HepG2 (cell line): Measurements from ENCODE around the gene SMCO4. TPM values are rescaled to one million over a fixed set of nuclear protein-coding genes. Genes with fewer than 3 reads are reported as not detected.
"Not testable (repeated sequence)": the region's sequence is repeated elsewhere in the genome, so short reads cannot be mapped to it uniquely, and the experiment has no call there.

Source experiments
- ATAC-seq: fragments of 200-7000 bp; cut with Tn5 transposase; 3 replicates; pipeline ENCODE4 v1.9.1; 2020; ENCODE audit warnings: mild to moderate bottlenecking, moderate library complexity
- BruUV-seq: library from RNA; stranded (reverse); fragments of 400-500 nt; replicated peaks from 2 replicates; lab custom pipeline; 2021; lab: Mats Ljungman, UMichigan
- CTCF ChIA-PET: fragments of 300-600 bp; formaldehyde crosslinking; extraction: SDS; loops from one replicate; lab custom pipeline; 2021; ENCODE audit warnings: low total read pairs, inconsistent platforms, low intra/inter-chr PET ratio; lab: Yijun Ruan, JAX
- POLR2A ChIA-PET: fragments of 350-600 bp; sonication (Branson Sonifier 250); formaldehyde crosslinking; loops from one replicate; lab custom pipeline; 2020; ENCODE audit warnings: antibody characterized with exemption, inconsistent platforms; lab: Yijun Ruan, JAX
- DNase-seq: peaks from one replicate; pipeline ENCODE4 v3.0.0-alpha.2; 2015; ENCODE audit warnings: low spot score
- FAIRE-seq: peaks from 3 replicates; lab custom pipeline; 2011; peaks lifted over from hg19 to GRCh38; lab: Jason Lieb, UNC
- H2AFZ ChIP-seq: one replicate; pipeline ENCODE4 v1.6.1; 2011; ENCODE audit warnings: low read length, inconsistent platforms
- H3K27ac ChIP-seq: fragments of 300-600 bp; 3 replicates; pipeline ENCODE4 v1.8.0; 2011; ENCODE audit warnings: mixed run types, mild to moderate bottlenecking, mixed read lengths, low read length, inconsistent platforms; ENCODE audit not compliant: insufficient read depth; ENCODE audit errors: extremely low read length
- H3K27me3 ChIP-seq, 2 experiments: fragments of 200-600 bp in 1 of 2; 2 replicates in 1 of 2; 3 replicates in 1 of 2; pipeline versions ENCODE4 v1.6.0 to v1.8.0; 2011; ENCODE audit warnings: low read length in 2 of 2, mild to moderate bottlenecking in 2 of 2, moderate library complexity in 2 of 2, inconsistent platforms in 1 of 2; ENCODE audit not compliant: insufficient read depth in 2 of 2, control insufficient read depth in 1 of 2
- H3K36me3 ChIP-seq, 2 experiments: fragments of 200-600 bp in 1 of 2; replicated peaks in 1 of 2; 2 replicates in 1 of 2; 3 replicates in 1 of 2; pipeline versions ENCODE4 v1.5.1 to v1.8.0; 2011; ENCODE audit warnings: low read length in 2 of 2, inconsistent platforms in 1 of 2; ENCODE audit not compliant: insufficient read depth in 2 of 2, control insufficient read depth in 1 of 2
- H3K4me1 ChIP-seq: 2 replicates; pipeline ENCODE4 v1.5.1; 2012; ENCODE audit warnings: low read length, inconsistent platforms; ENCODE audit not compliant: insufficient read depth
- H3K4me2 ChIP-seq: 2 replicates; pipeline ENCODE4 v1.6.0; 2011; ENCODE audit warnings: low read depth, low read length, inconsistent platforms
- H3K4me3 ChIP-seq, 3 experiments: fragments of 200-600 bp in 1 of 3; sonication (generic), shearing (Covaris generic) in 1 of 3; replicated peaks in 1 of 3; 2 replicates each; pipeline ENCODE4 v1.5.1; 2011 to 2016; ENCODE audit warnings: low read length in 3 of 3, inconsistent platforms in 2 of 3, low read depth in 2 of 3, mild to moderate bottlenecking in 2 of 3, control low read depth in 1 of 3, mixed read lengths in 1 of 3; ENCODE audit not compliant: insufficient read depth in 1 of 3
- H3K79me2 ChIP-seq: one replicate; pipeline ENCODE4 v1.6.1; 2011; ENCODE audit warnings: low read length, inconsistent platforms; ENCODE audit not compliant: insufficient read depth
- H3K9ac ChIP-seq: 2 replicates; pipeline ENCODE4 v1.6.0; 2011; ENCODE audit warnings: mild to moderate bottlenecking, low read depth, low read length, inconsistent platforms; ENCODE audit not compliant: insufficient read depth
- H3K9me3 ChIP-seq: 2 replicates; pipeline ENCODE4 v1.5.1; 2012; ENCODE audit warnings: mild to moderate bottlenecking, low read length
- H4K20me1 ChIP-seq: 2 replicates; pipeline ENCODE4 v1.6.0; 2011; ENCODE audit warnings: inconsistent platforms, mild to moderate bottlenecking, low read length, moderate library complexity; ENCODE audit not compliant: insufficient read depth
- FOXA1 ChIP-seq, 2 experiments: fragments of 450-650 bp in 1 of 2; sonication (generic) in 1 of 2; formaldehyde crosslinking in 1 of 2; IDR thresholded peaks; 2 replicates each; pipeline versions ENCODE4 v1.4.0 to v1.6.1; 2016 to 2020; ENCODE audit warnings: missing genetic modification reagents in 1 of 2
- FOXP4 ChIP-seq: sonication (generic); formaldehyde crosslinking; IDR thresholded peaks from 2 replicates; pipeline ENCODE4 v1.4.0; 2020; ENCODE audit warnings: missing genetic modification reagents
- HCFC1 ChIP-seq: fragments of 150-350 bp; IDR thresholded peaks from 2 replicates; pipeline ENCODE4 v1.6.1; 2014; ENCODE audit warnings: low read depth, low read length
- HMGXB4 ChIP-seq, 2 experiments: sonication (generic) in 1 of 2; formaldehyde crosslinking in 1 of 2; IDR thresholded peaks; 2 replicates each; pipeline versions ENCODE4 v1.4.0 to v1.6.1; 2018 to 2020; ENCODE audit warnings: missing genetic modification reagents in 2 of 2, borderline replicate concordance in 1 of 2, low read depth in 1 of 2, mild to moderate bottlenecking in 1 of 2, missing biosample characterization in 1 of 2
- KDM4B ChIP-seq: sonication (generic); formaldehyde crosslinking; IDR thresholded peaks from 2 replicates; pipeline ENCODE4 v1.4.0; 2020; ENCODE audit warnings: missing genetic modification reagents
- MAZ ChIP-seq, 2 experiments: sonication (generic) in 1 of 2; formaldehyde crosslinking in 1 of 2; IDR thresholded peaks; 2 replicates each; pipeline versions ENCODE4 v1.5.0 to v1.6.1; 2012 to 2020; ENCODE audit warnings: low read depth in 2 of 2, mild to moderate bottlenecking in 2 of 2, borderline replicate concordance in 1 of 2, improper control_type of control experiment in 1 of 2, low read length in 1 of 2, missing genetic modification reagents in 1 of 2, moderate library complexity in 1 of 2
- SMAD9 ChIP-seq: sonication (generic); formaldehyde crosslinking; IDR thresholded peaks from 2 replicates; pipeline ENCODE4 v1.5.1; 2020; ENCODE audit warnings: mild to moderate bottlenecking, missing genetic modification reagents
- ZFP91 ChIP-seq: sonication (generic); formaldehyde crosslinking; IDR thresholded peaks from 2 replicates; pipeline ENCODE4 v1.9.0; 2022; ENCODE audit warnings: missing genetic modification reagents, mild to moderate bottlenecking, borderline replicate concordance
- ZNF143 ChIP-seq: sonication (generic); formaldehyde crosslinking; IDR thresholded peaks from 2 replicates; pipeline ENCODE4 v1.4.0; 2020; ENCODE audit warnings: missing genetic modification reagents
- ZNF547 ChIP-seq: sonication (generic); formaldehyde crosslinking; IDR thresholded peaks from 2 replicates; pipeline ENCODE4 v1.5.1; 2020; ENCODE audit warnings: mild to moderate bottlenecking, missing genetic modification reagents
- ZNF816 ChIP-seq: sonication (generic); formaldehyde crosslinking; IDR thresholded peaks from 2 replicates; pipeline ENCODE4 v1.8.0; 2022; ENCODE audit warnings: missing genetic modification reagents, mild to moderate bottlenecking, borderline replicate concordance
- WGBS: methylation state at CpG from one replicate; pipeline ENCODE4 v1.1.6; 2017; ENCODE audit warnings: low lambda C conversion rate; 5-methylcytosine and 5-hydroxymethylcytosine counted together
- in situ Hi-C: cut with HindIII; loops from 2 replicates; pipeline ENCODE4 v1.10.0; 2017; ENCODE audit warnings: low pct_unique_long_range_greater_than_20kb; ENCODE audit not compliant: extremely low pct_ligation_motif_present
- intact Hi-C: fragments of 100-400 bp; cut with micrococcal nuclease; formaldehyde crosslinking; loops from one replicate; pipeline ENCODE4 v1.10.0; 2022; ENCODE audit not compliant: unreplicated experiment
- polyA plus RNA-seq, 8 experiments: library from polyadenylated mRNA; depleted of rRNA in 3 of 8; stranded (reverse) in 7 of 8; unstranded in 1 of 8; fragments of >200 nt; fragmentation: Illumina TruSeq in 4 of 8; extraction: Trizol in 4 of 8; gene quantifications; 2 replicates each; pipeline versions ENCODE4 v1.2.1 to v1.2.3, GENCODE V29; 2011 to 2016; ENCODE audit warnings: low read depth in 4 of 8, missing spikeins in 1 of 8, mixed read lengths in 1 of 8; ENCODE audit not compliant: insufficient read depth in 1 of 8
- total RNA-seq, 5 experiments: library from RNA; depleted of rRNA; stranded (reverse); fragments of >200 nt; fragmentation: Illumina TruSeq; extraction: Trizol; gene quantifications; 2 replicates each; pipeline ENCODE4 v1.2.3, GENCODE V29; 2016; ENCODE audit warnings: low read depth in 1 of 5

SMCO4 gene
- total and polyA plus RNA-seq, 2 of the 13 experiments (the other 11 are each of a cell fraction or from before 2014, with no cell fraction given), result 10.6 to 28.5 TPM

- H3K4me3 ChIP-seq, POLR2A ChIA-PET, CTCF ChIA-PET, H3K9me3 ChIP-seq, H4K20me1 ChIP-seq, H3K4me2 ChIP-seq, FAIRE-seq, BruUV-seq, ATAC-seq, DNase-seq, H3K79me2 ChIP-seq, H3K27ac ChIP-seq, in situ Hi-C loops, H3K27me3 ChIP-seq, H3K9ac ChIP-seq, H3K36me3 ChIP-seq, intact Hi-C loops, H2AFZ ChIP-seq: not testable (repeated sequence)
- H3K4me1 ChIP-seq, result peaks cover 10% of the 10 kb centered on the region
- 76% methylated on average over 4 of the region's 4 CpGs for WGBS
Observed at GRCh38 chr11:93576870-93577269, 33.7 kb upstream of the SMCO4 start.

GRCh38 chr11:93574638-93575220, 31.5 kb upstream of the SMCO4 start:
- WGBS, result 15% methylated on average over 2 of the region's 2 CpGs
- Histone ChIP-seq H3K4me2 (no peak overlapping the region), H3K27ac (no peak overlapping the region), H3K4me1 (peaks cover 32% of the 10 kb centered on the region), H3K27me3 (no peaks in the 10 kb centered on the region), H4K20me1 (no peaks in the 10 kb centered on the region), H3K4me3 (no peak overlapping the region), H3K9ac (no peak overlapping the region), H3K9me3 (no peaks in the 10 kb centered on the region), H3K79me2 (no peaks in the 10 kb centered on the region), H2AFZ (no peak overlapping the region), H3K36me3 (no peaks in the 10 kb centered on the region)
- ATAC-seq (no peak), DNase-seq (no peak), FAIRE-seq (no peak)
- BruUV-seq, result no TSS peak
- ChIA-PET CTCF (no interaction called here), POLR2A (no interaction called here)
- in situ Hi-C loops, result no loop called here
- intact Hi-C loops, result loop anchor here (5.0 kb wide), 1 partner anchor 38 kb away; no protein-coding TSS in a partner anchor
- TF ChIP-seq HMGXB4 (CRISPR knock-in tag; IDR thresholded peaks at IDR 0.05; ENCODE audit: borderline replicate concordance in 1 of 2, low read depth in 1 of 2) (no peak), ZNF143 (no peak), SMAD9 (CRISPR knock-in tag) (no peak), ZNF547 (CRISPR knock-in tag) (no peak), MAZ (IDR thresholded peaks at IDR 0.05; ENCODE audit: borderline replicate concordance, low read depth, low read length) (no peak), MAZ (CRISPR knock-in tag; IDR thresholded peaks at IDR 0.05; ENCODE audit: low read depth) (no peak), HCFC1 (no peak), KDM4B (CRISPR knock-in tag) (no peak), FOXA1 (IDR thresholded peaks at IDR 0.05) (no peak), FOXA1 (CRISPR knock-in tag; IDR thresholded peaks at IDR 0.05) (no peak), ZFP91 (CRISPR knock-in tag) (no peak), ZNF816 (no peak), FOXP4 (CRISPR knock-in tag) (no peak)
